ENCODE data around the gene WIF1. TPM values are rescaled to one million over a fixed set of nuclear protein-coding genes. Genes with fewer than 3 reads are reported as not detected.
A peak's percentile ranks its signal among the peaks of the same experiment; 100 is the strongest.

WIF1 gene
- total RNA-seq, 2 donors from 2014 or later = 0.20 TPM; not detected in 1

GRCh38 chr12:65164774-65165173, 43.7 kb upstream of the WIF1 start:
- Histone ChIP-seq H3K36me3 (no peaks in the 10 kb centered on the region), H3K4me1 (no peaks in the 10 kb centered on the region), H3K27ac (no peak overlapping the region), H3K27me3 (no peaks in the 10 kb centered on the region), H3K4me3 (no peak overlapping the region), H3K9ac (ENCODE audit: low read depth in 2 of 2, low read length in 2 of 2) (no peak overlapping the region), H3K9me3 (no peaks in the 10 kb centered on the region)
- DNase-seq = no peak
- TF ChIP-seq CTCF (IDR thresholded peaks at IDR 0.05) = no peak
- intact Hi-C loops (cut with DNase I) = no loop called here

GRCh38 chr12:65164244-65164643, 43.1 kb upstream of the WIF1 start:
- Histone ChIP-seq H3K9ac (ENCODE audit: low read depth in 2 of 2, low read length in 2 of 2) (no peak overlapping the region), H3K36me3 (no peaks in the 10 kb centered on the region), H3K4me3 (no peak overlapping the region), H3K27ac (no peak overlapping the region), H3K4me1 (no peaks in the 10 kb centered on the region), H3K9me3 (no peaks in the 10 kb centered on the region), H3K27me3 (no peaks in the 10 kb centered on the region)
- no peak for DNase-seq
- intact Hi-C loops (cut with DNase I) = no loop called here
- no peak for TF ChIP-seq CTCF (IDR thresholded peaks at IDR 0.05)

- no peaks in the 10 kb centered on the region for H3K4me1 ChIP-seq
- H3K36me3 ChIP-seq = no peaks in the 10 kb centered on the region
- H3K27me3 ChIP-seq = no peaks in the 10 kb centered on the region
- no peaks in the 10 kb centered on the region for H3K9me3 ChIP-seq
- H3K27ac ChIP-seq = no peak overlapping the region
- TF ChIP-seq CTCF (IDR thresholded peaks at IDR 0.05) = no peak
- no peak overlapping the region for H3K4me3 ChIP-seq
- no peak overlapping the region for H3K9ac ChIP-seq (ENCODE audit: low read depth in 2 of 2, low read length in 2 of 2)
- intact Hi-C loops (cut with DNase I) = no loop called here
- DNase-seq = no peak
These were observed 41.5 kb upstream of the WIF1 start for GRCh38 chr12:65162609-65163008.

- Histone ChIP-seq H3K4me3 (no peak overlapping the region), H3K27me3 (no peaks in the 10 kb centered on the region), H3K9ac (ENCODE audit: low read depth in 2 of 2, low read length in 2 of 2) (no peak overlapping the region), H3K4me1 (no peaks in the 10 kb centered on the region), H3K9me3 (no peaks in the 10 kb centered on the region), H3K36me3 (no peaks in the 10 kb centered on the region), H3K27ac (no peak overlapping the region)
- intact Hi-C loops (cut with DNase I) = no loop called here
- no peak for DNase-seq
- TF ChIP-seq CTCF (IDR thresholded peaks at IDR 0.05) = no peak
These were observed 36.0 kb upstream of the WIF1 start for GRCh38 chr12:65157091-65157490.

GRCh38 chr12:65156366-65156841, 35.3 kb upstream of the WIF1 start:
- H3K4me1 ChIP-seq = no peaks in the 10 kb centered on the region
- no peak overlapping the region for H3K27ac ChIP-seq
- H3K9me3 ChIP-seq = no peaks in the 10 kb centered on the region
- H3K4me3 ChIP-seq = no peak overlapping the region
- no peaks in the 10 kb centered on the region for H3K36me3 ChIP-seq
- no peaks in the 10 kb centered on the region for H3K27me3 ChIP-seq
- peak overlapping the region in 1 of 2 donors; percentile 8 for H3K9ac ChIP-seq (ENCODE audit: low read depth in 2 of 2, low read length in 2 of 2)
- intact Hi-C loops (cut with DNase I) = no loop called here
- no peak for DNase-seq
- TF ChIP-seq CTCF (IDR thresholded peaks at IDR 0.05) = no peak

- intact Hi-C loops (cut with DNase I) = no loop called here
- H3K27ac ChIP-seq = no peak overlapping the region
These were observed 34.7 kb upstream of the WIF1 start for GRCh38 chr12:65155784-65156183.

More at GRCh38 chr12:65155784-65156183, 34.7 kb upstream of the WIF1 start:
- no peak for DNase-seq
- no peak overlapping the region for H3K4me3 ChIP-seq
- H3K27me3 ChIP-seq = no peaks in the 10 kb centered on the region
- H3K36me3 ChIP-seq = no peaks in the 10 kb centered on the region
- no peaks in the 10 kb centered on the region for H3K9me3 ChIP-seq
- H3K4me1 ChIP-seq = no peaks in the 10 kb centered on the region
- TF ChIP-seq CTCF (IDR thresholded peaks at IDR 0.05) = no peak
- H3K9ac ChIP-seq (ENCODE audit: low read depth in 2 of 2, low read length in 2 of 2) = no peak overlapping the region
